AG09309 (cell line): Measurements from ENCODE around the gene CDH13.

Experiments
- DNase-seq: peaks from one replicate; pipeline ENCODE4 v3.0.0-alpha.2; 2010; ENCODE audit warnings: low read depth
- H3K4me3 ChIP-seq: 2 replicates; pipeline ENCODE4 v1.5.1; 2011; ENCODE audit warnings: mild to moderate bottlenecking, low read depth, low read length, moderate library complexity; ENCODE audit not compliant: control insufficient read depth
- CTCF ChIP-seq: IDR thresholded peaks from 2 replicates; pipeline ENCODE4 v1.5.1; 2011; ENCODE audit warnings: mild to moderate bottlenecking, low read depth, low read length, inconsistent platforms; ENCODE audit not compliant: insufficient read depth, control insufficient read depth; ENCODE audit errors: missing control alignments

CDH13 gene

GRCh38 chr16:83138976-83139690 is 512.4 kb downstream of the CDH13 start:
- DNase-seq = no peak
- no peak for TF ChIP-seq CTCF

GRCh38 chr16:83143788-83144187 is 517.0 kb downstream of the CDH13 start:
- TF ChIP-seq CTCF = no peak
- no peak overlapping the region for H3K4me3 ChIP-seq
- peak; percentile 4 for DNase-seq

More at GRCh38 chr16:83138976-83139690, 512.4 kb downstream of the CDH13 start:
- no peak overlapping the region for H3K4me3 ChIP-seq

- no peak for DNase-seq
- TF ChIP-seq CTCF = no peak
- H3K4me3 ChIP-seq = no peak overlapping the region
Measured at GRCh38 chr16:83145297-83145696, 518.5 kb downstream of the CDH13 start.

GRCh38 chr16:83147244-83147643 is 520.5 kb downstream of the CDH13 start:
- DNase-seq = no peak
- TF ChIP-seq CTCF = no peak
- H3K4me3 ChIP-seq = no peak overlapping the region

- TF ChIP-seq CTCF = no peak
- no peak overlapping the region for H3K4me3 ChIP-seq
- DNase-seq = no peak
Measured at GRCh38 chr16:83158320-83158957, 531.7 kb downstream of the CDH13 start.

GRCh38 chr16:83159049-83159448 is 532.3 kb downstream of the CDH13 start:
- H3K4me3 ChIP-seq = no peak overlapping the region
- DNase-seq = no peak
- no peak for TF ChIP-seq CTCF
